OCI-LY7 (cell line): ENCODE results near the gene STK38L. TPM values are rescaled to one million over a fixed set of nuclear protein-coding genes. Genes with fewer than 3 reads are reported as not detected.

ENCODE experiments used
- Bru-seq: library from RNA; stranded (reverse); fragments of 400-500 nt; gene quantifications from one replicate; lab custom pipeline; 2021; lab: Mats Ljungman, UMichigan
- BruChase-seq, 2 experiments: library from RNA; stranded (reverse); fragments of 400-500 nt; gene quantifications; one replicate each; lab custom pipeline; 2021; lab: Mats Ljungman, UMichigan
- BruUV-seq: library from RNA; stranded (reverse); fragments of 400-500 nt; replicated peaks from 2 replicates; lab custom pipeline; 2021; lab: Mats Ljungman, UMichigan
- CTCF ChIA-PET: fragments of 300-600 bp; sonication (Branson Sonifier 250); formaldehyde crosslinking; loops from one replicate; lab custom pipeline; 2022; ENCODE audit warnings: antibody characterized with exemption; ENCODE audit not compliant: unreplicated experiment; lab: Charles Lee
- POLR2A ChIA-PET: fragments of 300-600 bp; sonication (Branson Sonifier 250); formaldehyde crosslinking; loops from one replicate; lab custom pipeline; 2022; ENCODE audit warnings: antibody characterized with exemption; lab: Charles Lee
- DNase-seq: peaks from one replicate; pipeline ENCODE4 v3.0.0-alpha.2; 2015; ENCODE audit warnings: low spot score
- H2AFZ ChIP-seq: fragments of 200-600 bp; sonication (generic), shearing (Covaris generic); 2 replicates; pipeline ENCODE4 v1.6.1; 2014; ENCODE audit warnings: mild to moderate bottlenecking, antibody characterized with exemption, low read length, moderate library complexity
- H3K27ac ChIP-seq: fragments of 200-600 bp; sonication (generic); 2 replicates; pipeline ENCODE4 v1.5.1; 2014; ENCODE audit warnings: mixed run types, low read depth, mild to moderate bottlenecking, moderate library complexity, low read length, inconsistent platforms; ENCODE audit not compliant: poor library complexity, severe bottlenecking
- H3K36me3 ChIP-seq: fragments of 200-600 bp; sonication (generic); 2 replicates; pipeline ENCODE4 v1.6.1; 2014; ENCODE audit warnings: mild to moderate bottlenecking, antibody characterized with exemption, low read length, moderate library complexity, mixed read lengths; ENCODE audit not compliant: insufficient read depth
- H3K4me1 ChIP-seq: fragments of 200-600 bp; sonication (generic); 2 replicates; pipeline ENCODE4 v1.5.1; 2014; ENCODE audit warnings: mild to moderate bottlenecking, low read length; ENCODE audit not compliant: insufficient read depth, poor library complexity, severe bottlenecking
- H3K4me2 ChIP-seq: fragments of 200-600 bp; sonication (generic); 2 replicates; pipeline ENCODE4 v1.6.1; 2014; ENCODE audit warnings: mild to moderate bottlenecking, low read length
- H3K4me3 ChIP-seq: fragments of 200-600 bp; sonication (generic); 2 replicates; pipeline ENCODE4 v1.5.1; 2014; ENCODE audit warnings: mild to moderate bottlenecking, low read depth, low read length; ENCODE audit not compliant: poor library complexity, severe bottlenecking
- H3K79me2 ChIP-seq: fragments of 200-600 bp; sonication (generic); 2 replicates; pipeline ENCODE4 v1.6.1; 2016; ENCODE audit warnings: low read depth, mild to moderate bottlenecking, low read length, moderate library complexity, mixed read lengths; ENCODE audit not compliant: insufficient read depth
- H3K9me2 ChIP-seq: fragments of 200-600 bp; sonication (generic); 2 replicates; pipeline ENCODE4 v1.6.1; 2016; ENCODE audit warnings: mild to moderate bottlenecking, low read length, mixed read lengths; ENCODE audit not compliant: insufficient read depth
- H3K9me3 ChIP-seq: fragments of 200-600 bp; sonication (generic); 2 replicates; pipeline ENCODE4 v1.6.1; 2014; ENCODE audit warnings: mild to moderate bottlenecking, mixed run types, low read length, mixed read lengths
- H4K20me1 ChIP-seq: fragments of 200-600 bp; sonication (generic); 2 replicates; pipeline ENCODE4 v1.6.1; 2014; ENCODE audit warnings: mild to moderate bottlenecking, antibody characterized with exemption, low read length, moderate library complexity, mixed read lengths; ENCODE audit not compliant: insufficient read depth
- EZH2phosphoT487 ChIP-seq: fragments of 200-600 bp; sonication (generic); IDR thresholded peaks from 2 replicates; pipeline ENCODE4 v1.6.1; 2018; ENCODE audit warnings: low read depth, borderline replicate concordance, mild to moderate bottlenecking, mixed run types, antibody characterized with exemption, low read length, moderate library complexity, mixed read lengths
- intact Hi-C: fragments of 100-400 bp; cut with micrococcal nuclease; formaldehyde crosslinking; loops from one replicate; pipeline ENCODE4 v1.10.0; 2022; ENCODE audit not compliant: unreplicated experiment
- long read RNA-seq: library from polyadenylated mRNA; stranded (forward); transcript quantifications from one replicate; pipeline ENCODE4 v2.0.0, GENCODE V29; 2022
- total RNA-seq, 2 experiments: library from RNA; depleted of rRNA in 1 of 2; stranded (reverse); fragments of >200 nt in 1 of 2; shearing (Covaris generic) in 1 of 2; gene quantifications; 2 replicates each; pipeline ENCODE4 v1.2.3, GENCODE V29; 2014 to 2022
- TF ChIP-seq, protein P1 (sequence below): fragments of 200-600 bp; sonication (generic); conservative IDR thresholded peaks from 2 replicates; pipeline ENCODE4 v1.5.1; 2014; ENCODE audit warnings: mild to moderate bottlenecking, antibody characterized with exemption, low read length, moderate library complexity, mixed read lengths

Gene STK38L
- 15.2 and 18.9 TPM in 2 replicates for total RNA-seq (2014; rRNA removed; shearing (Covaris generic))
- 29.9 and 31.9 TPM in 2 replicates for total RNA-seq (2022)
- Bru-seq, nascent RNA = percentile 73 among the genes with signal in this experiment
- percentile 64 among the genes with signal in this experiment for BruChase-seq, experiment 1, labeled RNA remaining after a 6-hour chase
- BruChase-seq, experiment 2, labeled RNA remaining after a 2-hour chase = percentile 68 among the genes with signal in this experiment
- long read RNA-seq, full-length matches to known transcripts = 60 of 91 reads
- long read RNA-seq, partial matches to known transcripts = 4 of 91 reads
- long read RNA-seq, other reads (novel, unspliced or antisense) = 27 of 91 reads

DNA sequence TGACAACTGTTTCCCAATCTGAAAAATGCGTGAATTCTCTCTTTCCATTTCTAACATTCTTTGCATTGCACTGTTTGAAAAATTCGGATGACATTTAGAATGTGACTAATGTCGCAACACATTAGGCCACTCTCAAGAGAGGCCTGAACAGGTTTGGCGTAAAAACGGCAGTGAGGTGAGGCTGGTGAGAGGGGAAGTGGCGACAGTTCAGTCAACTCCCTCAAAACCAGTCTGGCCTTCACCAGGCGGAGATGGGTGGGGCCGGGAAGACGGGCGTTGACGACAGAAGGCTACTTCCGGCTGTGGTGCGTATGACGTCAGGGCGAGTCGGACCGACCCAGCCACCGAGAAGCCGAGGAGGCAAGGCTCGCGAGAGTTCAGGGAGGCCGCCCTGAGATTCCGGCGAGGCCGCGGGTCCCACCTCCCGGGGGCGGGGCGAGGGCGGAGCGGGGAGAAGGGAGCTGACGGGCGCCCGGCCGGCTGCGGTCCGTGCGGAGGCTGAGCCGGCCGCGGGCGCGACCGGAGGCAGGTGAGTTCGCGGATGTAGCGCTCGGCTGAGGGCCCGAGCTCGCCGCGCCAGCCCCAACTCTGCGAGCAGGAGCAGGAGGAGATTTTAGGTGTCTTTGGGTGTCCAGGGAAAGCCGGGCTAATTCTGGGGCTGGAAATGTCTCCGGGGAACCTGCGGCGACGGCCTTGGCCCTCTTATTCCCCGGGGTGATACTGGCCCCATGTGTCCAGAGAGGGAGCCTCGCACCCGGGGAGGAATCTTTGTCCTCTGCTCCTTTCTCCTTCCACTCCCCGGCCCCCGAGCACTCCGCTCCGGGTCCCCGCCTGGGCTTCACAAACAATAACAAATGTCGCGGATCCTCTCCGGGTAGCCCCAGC lies at the start of gene STK38L:
STK38L (plus strand) TSS at position 483 of the 885 bp plus-strand sequence. CDS start 53,435 bp downstream, outside the sequence.
- no peaks in the 10 kb centered on the region; the same call in 1 of the 2 replicates for H3K79me2 ChIP-seq
- ChIA-PET POLR2A (interaction anchor here (0.6 to 3.0 kb wide), 4 partner anchors 15 to 802 kb away, joined by 3 to 14 read pairs (median 4); no protein-coding TSS in a partner anchor), CTCF (no interaction called here)
- H3K9me3 ChIP-seq = peaks cover 10% of the 10 kb centered on the region; the same call in 1 of the 2 replicates
- H3K9me2 ChIP-seq = no peaks in the 10 kb centered on the region
- DNase-seq = peak; percentile 94
- peak within 1 kb of the TSS; percentile 79 for H3K4me2 ChIP-seq
- H3K36me3 ChIP-seq = no peaks in the 10 kb centered on the region
- no peaks in the 10 kb centered on the region for H4K20me1 ChIP-seq
- intact Hi-C loops = loop anchor here (1.0 to 5.0 kb wide), 3 partner anchors 23 to 306 kb away; partner anchors contain the start of gene FGFR1OP2
- H3K4me3 ChIP-seq = peak within 1 kb of the TSS; percentile 74
- peaks cover 14% of the 10 kb centered on the region for H3K4me1 ChIP-seq
- peak within 1 kb of the TSS; percentile 13 for H3K27ac ChIP-seq
- H2AFZ ChIP-seq = peak within 1 kb of the TSS; percentile 100
- BruUV-seq = no TSS peak
- TF ChIP-seq, protein P1, sequence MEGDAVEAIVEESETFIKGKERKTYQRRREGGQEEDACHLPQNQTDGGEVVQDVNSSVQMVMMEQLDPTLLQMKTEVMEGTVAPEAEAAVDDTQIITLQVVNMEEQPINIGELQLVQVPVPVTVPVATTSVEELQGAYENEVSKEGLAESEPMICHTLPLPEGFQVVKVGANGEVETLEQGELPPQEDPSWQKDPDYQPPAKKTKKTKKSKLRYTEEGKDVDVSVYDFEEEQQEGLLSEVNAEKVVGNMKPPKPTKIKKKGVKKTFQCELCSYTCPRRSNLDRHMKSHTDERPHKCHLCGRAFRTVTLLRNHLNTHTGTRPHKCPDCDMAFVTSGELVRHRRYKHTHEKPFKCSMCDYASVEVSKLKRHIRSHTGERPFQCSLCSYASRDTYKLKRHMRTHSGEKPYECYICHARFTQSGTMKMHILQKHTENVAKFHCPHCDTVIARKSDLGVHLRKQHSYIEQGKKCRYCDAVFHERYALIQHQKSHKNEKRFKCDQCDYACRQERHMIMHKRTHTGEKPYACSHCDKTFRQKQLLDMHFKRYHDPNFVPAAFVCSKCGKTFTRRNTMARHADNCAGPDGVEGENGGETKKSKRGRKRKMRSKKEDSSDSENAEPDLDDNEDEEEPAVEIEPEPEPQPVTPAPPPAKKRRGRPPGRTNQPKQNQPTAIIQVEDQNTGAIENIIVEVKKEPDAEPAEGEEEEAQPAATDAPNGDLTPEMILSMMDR = no peak
- no peak for TF ChIP-seq EZH2phosphoT487

DNA sequence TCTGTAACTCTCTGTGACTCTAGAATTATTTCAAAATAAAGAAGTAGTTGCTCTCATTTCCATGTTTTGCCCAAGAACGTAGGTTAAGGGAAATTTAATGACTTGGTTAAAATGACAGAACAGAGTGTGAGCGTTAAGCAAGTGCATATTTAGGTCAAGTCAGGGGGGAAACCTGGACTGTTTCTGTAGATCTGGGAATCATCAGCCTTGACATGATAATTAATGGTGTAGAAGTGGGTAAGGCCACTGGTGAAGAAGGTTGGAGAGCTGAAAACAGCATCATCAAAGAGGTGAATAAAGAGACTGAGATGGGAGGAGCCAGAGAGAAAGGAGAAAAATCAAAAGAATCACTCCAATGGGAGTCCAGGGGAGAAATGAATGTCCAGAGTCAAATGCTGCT lies 49.4 kb upstream of the STK38L start:
- Histone ChIP-seq H2AFZ (no peak overlapping the region), H3K9me3 (no peaks in the 10 kb centered on the region), H3K9me2 (no peaks in the 10 kb centered on the region), H3K4me2 (no peak overlapping the region), H3K27ac (no peak overlapping the region), H3K36me3 (no peaks in the 10 kb centered on the region), H3K4me3 (no peak overlapping the region), H3K4me1 (no peaks in the 10 kb centered on the region), H3K79me2 (no peaks in the 10 kb centered on the region), H4K20me1 (no peaks in the 10 kb centered on the region)
- ChIA-PET CTCF (no interaction called here), POLR2A (no interaction called here)
- no peak for TF ChIP-seq EZH2phosphoT487
- TF ChIP-seq, protein P1 = no peak
- intact Hi-C loops = no loop called here
- DNase-seq = no peak
- no TSS peak for BruUV-seq
